HG03108 (cell line): ENCODE data around the gene TWNK.
"Not testable (repeated sequence)": the region's sequence is repeated elsewhere in the genome, so short reads cannot be mapped to it uniquely, and the experiment has no call there.

Source experiments
- ATAC-seq: cut with Tn5 transposase; IDR thresholded peaks from one replicate; pipeline ENCODE4 v1.9.1; 2021; ENCODE audit warnings: moderate library complexity; ENCODE audit not compliant: unreplicated experiment

TWNK gene

DNA sequence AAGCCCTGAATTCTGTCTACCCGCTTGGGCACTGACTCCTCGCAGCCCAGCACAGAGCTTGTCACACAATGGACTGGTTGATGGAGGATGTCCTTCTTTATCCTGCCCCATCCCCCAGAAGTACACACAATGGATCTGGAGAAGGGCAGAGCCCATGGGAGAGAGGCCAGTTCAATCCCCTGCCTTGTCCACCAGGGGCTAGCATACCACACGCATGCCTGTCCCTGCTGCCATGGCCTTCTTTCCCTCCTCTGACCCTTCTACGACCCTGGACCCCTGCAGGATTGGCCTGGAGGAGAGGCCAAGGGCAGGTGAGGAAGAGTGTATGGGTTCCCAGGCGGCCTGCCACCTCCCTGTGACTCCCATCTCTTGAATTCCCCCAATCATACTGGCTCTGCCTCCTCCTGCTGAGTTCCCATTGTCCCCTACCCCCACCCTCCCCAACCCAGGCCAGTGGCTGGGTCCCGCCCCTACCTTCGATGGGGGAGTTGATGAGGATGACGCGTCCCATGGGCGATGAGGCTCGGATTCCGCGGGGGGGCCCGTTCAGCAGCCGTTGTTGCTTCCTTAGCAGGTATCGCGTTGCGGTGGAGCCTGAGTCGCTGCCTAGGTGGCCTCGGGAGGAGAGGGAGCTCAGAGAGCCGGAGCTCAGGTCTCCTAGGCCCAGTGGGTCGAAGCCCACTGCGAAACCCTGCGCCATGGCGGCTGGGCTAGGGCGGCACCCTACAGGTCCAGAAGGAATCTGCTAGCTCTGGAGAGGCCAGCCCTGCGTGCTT, 42.4 kb downstream of the TWNK start:
- ATAC-seq, result no peak

DNA sequence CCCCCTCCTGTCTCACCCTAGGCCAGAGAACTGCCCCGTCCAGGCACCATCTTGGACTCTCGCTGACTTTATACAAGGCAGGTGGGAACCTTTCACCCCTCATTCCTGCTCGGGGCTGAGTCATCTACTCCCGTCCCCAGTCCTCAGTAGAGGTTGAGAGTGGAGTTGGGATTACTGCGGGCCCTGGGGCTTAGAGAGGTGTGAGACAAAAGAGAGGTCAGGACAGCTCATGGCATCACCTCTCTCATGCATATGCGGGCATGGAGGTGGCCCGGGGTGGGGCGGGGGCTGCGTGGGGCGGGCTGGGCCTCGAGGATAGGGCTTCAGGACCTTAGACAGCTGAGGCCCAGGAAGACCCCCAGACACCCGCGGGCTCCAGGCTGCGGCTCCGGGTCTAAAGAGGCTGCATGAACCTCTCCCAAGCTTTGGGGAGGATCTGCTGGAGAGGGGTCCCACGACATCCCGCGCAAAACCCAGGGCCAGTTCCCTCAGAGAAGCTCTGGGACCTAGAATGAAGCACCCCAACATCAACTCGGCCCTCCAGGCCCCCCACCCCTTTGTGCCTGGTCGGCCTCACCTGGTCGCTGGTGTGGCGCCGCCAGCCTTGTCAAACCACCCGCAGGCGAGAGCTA, 43.3 kb downstream of the TWNK start:
- ATAC-seq, result no peak

DNA sequence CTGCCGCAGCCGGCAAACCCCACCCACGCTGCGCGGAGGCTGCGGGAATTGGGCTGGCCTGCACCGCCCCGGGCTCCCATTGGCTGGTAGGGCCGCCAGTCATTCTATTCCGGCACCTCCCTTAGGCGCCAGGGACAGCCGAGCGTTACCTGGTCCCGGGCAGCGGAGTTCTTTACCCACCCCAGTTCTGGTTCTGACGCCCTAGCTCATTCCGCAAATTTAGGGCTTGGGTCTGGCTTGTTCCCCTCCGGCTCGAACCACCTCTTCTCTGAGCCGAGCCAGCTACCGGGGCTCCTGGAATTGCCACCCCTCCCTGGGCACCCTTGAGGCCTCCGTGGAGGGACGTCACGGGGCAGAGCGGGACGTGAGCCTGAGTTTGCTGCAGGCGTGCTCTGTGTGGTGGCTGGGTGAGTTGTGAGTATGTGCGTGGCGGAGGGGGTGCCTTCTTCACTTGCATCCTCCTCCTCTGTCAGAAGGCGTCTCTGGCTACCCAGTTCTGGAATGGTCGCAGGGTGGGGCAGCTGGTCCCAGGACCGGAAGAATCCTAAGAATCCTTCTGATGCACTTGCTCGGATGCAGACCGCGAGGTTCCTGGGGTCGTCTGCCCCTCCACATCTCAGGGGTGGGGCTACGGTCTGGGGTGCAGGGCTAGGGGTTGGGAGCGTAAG, 43.9 kb downstream of the TWNK start, which contains the start of the genes PDZD7 and SFXN3:
PDZD7 (minus strand) TSS at position 2 of the 668 bp plus-strand sequence. CDS start 910 bp downstream, outside the sequence.
SFXN3 (plus strand) TSS at position 107 of the 668 bp plus-strand sequence. CDS start 3,461 bp downstream, outside the sequence.
- ATAC-seq, result peak; percentile 88

DNA sequence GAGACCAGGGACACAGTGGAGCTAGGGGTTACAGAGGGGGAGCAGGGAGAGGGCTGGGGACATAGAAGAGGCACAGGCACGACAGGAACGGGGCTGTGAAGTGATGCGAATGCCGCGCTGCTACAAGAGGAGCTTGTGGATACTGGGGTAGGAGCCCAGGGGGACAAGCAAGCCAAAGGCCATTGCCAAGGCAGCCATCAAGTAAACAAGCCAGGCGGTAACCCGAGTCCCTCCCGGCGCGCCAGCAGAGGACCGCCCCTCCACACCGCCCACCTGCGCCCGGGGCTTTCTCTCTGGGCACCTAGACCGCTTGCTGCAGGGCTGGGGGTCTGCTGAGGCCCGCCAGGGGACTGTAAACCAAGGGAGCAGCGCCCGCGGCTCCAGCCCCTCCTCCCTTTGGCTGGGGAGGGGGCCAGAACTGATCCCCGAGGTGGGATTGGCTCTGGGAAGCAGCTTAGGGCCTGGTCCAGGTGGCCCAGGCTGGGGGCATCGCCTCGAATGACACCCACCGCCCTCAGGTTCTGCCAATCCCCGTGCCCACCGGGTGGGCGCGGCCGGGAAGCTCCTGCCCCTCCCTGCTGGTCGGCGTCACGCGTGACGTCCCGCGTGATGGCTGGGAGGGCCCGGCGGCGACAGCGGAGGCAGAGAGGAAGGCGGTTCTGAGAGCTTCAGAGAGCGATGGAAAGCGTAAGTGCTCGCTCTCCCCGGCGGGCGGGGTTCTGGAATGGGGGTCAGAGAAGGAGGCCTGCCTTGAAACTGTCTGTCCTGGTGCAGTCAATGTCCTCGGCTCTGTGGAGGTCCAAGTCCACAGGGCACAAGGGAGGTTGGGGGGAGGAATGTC, 44.7 kb downstream of the TWNK start:
- ATAC-seq, result no peak

DNA sequence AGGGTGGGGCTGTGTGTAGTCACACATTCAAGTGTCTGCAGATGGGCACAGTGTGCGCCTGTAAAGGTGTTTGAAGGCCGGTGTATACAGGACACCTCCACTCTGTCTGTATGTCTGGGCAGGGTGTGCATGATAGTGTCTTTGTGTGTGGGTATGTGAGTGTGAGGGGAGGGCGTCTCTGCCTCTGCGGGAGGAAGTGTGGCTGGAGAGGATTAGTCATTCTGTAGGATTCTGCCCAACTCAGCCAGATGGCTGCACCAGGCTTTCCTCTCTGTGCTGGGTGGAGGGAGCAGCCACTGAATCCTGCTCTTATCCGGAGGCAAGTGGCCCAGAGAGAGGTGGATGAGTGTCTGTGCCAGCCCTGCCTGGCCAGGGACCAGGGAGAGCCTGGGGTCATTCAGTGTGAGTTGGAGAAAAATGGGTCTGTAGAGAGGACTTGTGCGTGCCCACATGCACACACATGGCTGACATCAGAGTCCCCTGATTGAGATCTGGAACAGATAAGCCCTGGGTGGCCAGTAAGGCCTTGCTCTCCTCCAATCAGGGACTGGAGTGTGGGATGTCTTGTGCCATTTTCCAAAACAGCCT, 45.4 kb downstream of the TWNK start:
- ATAC-seq, result no peak

DNA sequence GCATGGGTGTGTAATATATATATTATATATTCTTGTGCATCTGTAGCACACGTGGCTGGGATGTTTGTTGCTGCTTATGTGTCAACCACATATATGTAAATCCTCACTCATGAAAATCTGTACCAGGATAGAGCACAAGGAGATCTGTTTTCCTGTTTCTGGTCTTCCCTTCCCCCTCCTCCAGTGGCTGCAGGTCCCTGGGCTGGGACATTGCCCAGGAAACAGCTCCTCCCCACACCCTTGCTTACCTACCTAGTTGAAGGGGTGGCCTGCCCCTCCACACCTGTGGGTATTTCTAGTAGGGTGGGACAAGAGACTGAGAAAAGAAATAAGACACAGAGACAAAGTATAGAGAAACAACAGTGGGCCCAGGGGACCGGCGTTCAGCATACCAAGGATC, 45.9 kb downstream of the TWNK start:
- ATAC-seq, result no peak

DNA sequence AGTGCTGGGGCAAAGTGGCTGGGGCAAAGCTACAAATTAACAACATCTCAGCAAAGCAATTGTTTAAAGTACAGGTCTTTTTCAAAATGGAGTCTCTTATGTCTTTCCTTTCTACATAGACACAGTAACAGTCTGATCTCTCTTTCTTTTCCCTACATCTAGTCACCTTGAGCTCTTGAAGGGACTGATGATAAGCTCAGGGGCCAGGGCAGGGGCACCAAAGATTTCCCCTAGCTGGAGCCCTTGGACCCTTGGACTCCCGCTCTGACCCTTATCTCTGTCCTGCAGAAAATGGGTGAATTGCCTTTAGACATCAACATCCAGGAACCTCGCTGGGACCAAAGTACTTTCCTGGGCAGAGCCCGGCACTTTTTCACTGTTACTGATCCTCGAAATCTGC, 47.1 kb downstream of the TWNK start:
- ATAC-seq, result not testable (repeated sequence)

DNA sequence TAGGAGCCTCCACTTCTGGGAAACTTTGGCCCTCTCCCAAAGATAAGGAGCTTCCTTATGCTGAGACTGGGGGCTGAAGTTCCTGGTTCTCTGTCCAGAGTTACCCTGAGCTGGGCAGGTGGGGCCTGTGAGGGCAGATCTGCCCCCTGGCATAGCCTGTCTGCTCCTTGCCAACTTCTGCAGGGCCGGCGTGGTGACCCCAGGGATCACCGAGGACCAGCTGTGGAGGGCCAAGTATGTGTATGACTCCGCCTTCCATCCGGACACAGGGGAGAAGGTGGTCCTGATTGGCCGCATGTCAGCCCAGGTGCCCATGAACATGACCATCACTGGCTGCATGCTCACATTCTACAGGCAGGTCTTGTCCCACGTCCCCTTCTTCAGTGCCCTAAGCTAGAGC, 48.0 kb downstream of the TWNK start:
- ATAC-seq, result no peak

DNA sequence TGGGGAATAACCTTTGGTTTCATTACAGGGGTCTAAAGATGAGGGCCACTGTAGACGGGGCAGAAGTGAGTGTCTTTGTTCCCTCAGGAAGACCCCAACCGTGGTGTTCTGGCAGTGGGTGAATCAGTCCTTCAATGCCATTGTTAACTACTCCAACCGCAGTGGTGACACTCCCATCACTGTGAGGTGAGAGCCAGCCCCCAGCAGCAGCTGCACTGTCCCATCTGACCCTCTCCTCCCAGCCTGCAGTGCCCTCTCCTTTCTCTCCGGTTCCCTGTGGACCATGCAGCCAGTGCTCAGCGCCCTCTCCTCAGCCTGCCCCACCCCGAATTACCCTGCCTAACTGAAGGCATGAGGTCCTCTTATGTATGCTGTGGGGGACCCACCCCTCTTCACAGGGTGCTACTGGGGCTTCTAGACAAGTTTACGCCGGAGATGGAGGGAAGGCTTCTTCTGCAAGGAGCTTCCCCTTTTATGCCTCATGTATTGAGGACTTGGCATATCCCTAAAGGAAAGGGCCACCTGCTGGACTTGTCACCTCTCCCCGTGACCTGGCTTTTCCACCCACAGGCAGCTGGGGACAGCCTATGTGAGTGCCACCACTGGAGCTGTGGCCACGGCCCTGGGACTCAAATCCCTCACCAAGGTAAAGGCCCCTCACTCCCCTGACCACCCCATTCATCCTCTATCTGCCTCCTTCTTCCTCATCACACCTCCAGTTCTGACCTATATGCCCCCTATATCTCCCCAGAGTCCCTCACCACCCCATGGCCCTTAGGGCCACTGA, 48.8 kb downstream of the TWNK start:
- no peak for ATAC-seq

DNA sequence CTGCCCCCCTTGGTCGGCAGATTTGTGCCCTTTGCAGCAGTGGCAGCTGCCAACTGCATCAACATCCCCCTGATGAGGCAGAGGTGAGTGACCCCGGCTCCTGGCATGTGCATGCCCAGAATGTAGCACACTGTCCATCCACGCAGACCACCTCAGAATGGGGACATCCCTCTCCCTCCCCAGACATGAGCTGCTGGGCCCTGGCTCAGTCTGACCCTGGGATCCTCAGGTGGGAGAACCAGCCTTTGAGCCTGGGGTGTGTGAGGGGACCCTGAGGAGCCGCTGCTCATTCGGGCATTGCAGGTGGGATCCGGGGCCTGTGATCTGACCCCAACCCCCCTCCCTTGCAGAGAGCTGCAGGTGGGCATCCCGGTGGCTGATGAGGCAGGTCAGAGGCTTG, 49.4 kb downstream of the TWNK start:
- no peak for ATAC-seq

DNA sequence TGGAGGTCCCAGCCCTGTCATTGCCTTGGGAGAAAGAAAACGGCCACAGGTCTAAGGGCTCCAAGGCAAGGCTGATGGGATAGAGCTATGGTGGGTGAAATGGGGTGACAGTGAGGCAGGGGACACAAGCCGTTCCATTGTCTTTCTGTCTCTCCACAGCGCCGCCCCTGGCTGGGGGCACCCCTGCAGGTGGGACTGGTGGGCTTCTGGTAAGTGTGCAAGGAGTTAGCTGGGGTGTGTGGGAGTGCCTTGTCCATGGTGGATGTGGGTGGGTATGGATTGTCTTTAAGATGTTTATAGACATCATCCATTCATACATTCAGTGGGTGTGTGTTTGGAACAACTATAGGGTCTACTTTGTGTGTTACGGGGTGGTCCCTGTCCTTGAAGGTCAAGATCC, 51.1 kb downstream of the TWNK start:
- no peak for ATAC-seq

DNA sequence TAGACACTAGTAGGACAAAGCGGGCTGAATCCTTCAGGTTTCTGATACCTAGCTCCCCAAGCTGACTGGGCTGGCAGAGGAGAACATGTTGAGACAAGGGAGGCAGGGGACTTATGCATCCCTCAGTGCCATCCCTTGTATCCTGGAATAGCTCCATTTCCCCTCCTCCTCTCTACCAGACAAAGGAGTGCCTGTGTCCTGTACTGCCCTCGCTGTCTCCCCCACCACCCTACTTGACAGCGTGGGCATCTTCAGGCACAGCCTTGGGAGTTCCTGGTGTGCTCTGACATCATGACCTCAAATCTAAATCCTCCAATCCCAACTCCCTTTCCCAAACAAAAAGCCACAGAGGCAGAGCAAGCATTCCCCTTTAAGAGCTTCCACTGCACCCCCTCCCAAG, 52.7 kb downstream of the TWNK start:
- ATAC-seq, result no peak

DNA sequence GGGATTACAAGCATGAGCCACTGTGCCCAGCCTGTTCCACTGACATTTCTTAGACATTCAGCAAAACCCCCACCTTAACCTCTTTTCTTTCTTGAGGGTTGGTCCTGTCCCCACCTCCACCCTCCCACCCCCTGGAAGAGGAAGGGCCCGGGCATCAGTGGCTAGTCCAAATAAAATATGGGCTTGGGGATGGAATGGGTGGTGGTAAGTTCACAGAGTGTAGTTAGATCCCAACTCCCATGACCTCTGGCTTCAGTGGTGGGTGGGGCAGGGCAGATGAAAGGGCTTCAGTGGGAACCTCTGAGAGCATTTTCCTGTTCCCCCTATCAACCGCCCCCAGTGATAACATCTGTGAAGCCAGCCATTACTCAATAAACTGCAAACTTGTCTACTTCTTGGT, 53.5 kb downstream of the TWNK start:
- ATAC-seq, result no peak

DNA sequence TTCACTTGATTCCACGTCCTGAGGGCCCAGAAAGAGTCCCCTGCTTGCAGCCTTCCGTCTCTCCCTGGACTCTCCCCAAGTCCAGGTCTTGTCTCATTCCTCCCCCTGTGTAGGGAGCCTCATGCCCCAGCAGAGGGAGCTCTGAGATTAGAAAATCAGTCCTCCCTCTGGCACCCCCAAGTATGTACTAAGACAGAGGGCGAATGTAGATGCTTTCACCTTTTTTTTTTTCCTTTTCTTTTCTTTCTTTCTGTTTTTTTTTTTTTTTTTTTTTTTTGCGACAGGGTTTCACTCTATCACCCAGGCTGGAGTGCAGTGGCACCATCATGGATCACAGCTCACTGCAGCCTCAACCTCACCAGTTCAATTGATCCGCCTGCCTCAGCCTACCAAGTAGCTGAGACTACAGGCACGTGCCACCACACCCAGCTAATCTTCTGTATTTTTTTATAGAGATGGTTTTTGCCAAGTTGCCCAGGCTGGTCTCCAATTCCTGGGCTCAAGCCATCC, 54.0 kb downstream of the TWNK start:
- peak; percentile 46 for ATAC-seq

DNA sequence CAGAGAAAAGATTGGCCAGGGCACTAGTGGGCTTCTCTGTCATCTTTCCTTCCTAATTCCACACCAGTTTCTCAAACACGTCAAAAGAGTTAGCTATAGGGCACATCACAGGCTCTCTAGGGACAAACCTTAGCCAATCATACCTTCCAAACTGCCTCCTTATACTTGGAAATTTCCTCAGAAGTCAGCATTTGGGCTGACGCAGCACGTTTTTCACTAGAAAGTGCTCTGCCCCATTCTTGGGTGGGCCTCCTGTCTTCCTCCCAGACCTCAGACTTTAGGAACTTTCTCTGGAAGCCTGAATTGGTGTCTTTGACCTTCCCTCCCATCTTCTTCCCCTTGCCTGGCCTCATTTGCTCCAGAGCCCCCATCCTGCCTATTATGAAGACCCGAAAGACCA, 54.8 kb downstream of the TWNK start:
- ATAC-seq, result no peak

DNA sequence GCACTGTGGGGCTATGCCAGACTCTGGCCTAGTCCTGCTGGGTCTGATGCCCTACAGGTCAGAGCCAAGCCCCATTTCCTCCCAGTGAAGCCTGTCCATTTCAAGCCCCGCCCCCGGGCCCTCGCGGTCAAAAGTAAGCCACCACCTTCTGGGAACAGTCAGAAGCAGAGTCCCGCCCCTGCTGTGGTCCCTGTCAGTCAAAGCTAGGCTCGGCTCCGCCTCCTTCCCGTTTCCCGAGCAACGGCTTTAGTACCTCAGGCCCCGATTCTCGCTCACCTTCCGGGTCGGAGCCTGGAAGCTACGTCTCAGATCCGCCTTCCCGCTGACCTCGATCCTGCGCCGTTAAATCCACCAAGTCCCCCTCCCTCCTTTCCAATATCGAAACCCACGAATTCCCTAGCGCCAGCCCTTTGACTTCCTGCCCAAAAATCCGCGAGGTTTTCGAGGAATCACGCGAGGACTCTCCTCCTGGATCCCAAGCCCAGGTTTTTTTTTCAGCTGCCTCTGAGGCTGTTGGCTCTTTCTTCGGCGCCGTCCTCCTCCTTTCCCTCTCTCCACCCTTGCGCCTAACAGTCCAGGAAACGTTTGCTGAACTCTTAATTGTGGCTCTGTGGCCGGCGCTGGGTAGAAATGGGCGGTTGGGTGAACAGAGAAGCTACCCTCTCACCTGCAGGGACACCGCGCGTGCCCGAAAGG, 55.5 kb downstream of the TWNK start:
- ATAC-seq, result peak; percentile 97

DNA sequence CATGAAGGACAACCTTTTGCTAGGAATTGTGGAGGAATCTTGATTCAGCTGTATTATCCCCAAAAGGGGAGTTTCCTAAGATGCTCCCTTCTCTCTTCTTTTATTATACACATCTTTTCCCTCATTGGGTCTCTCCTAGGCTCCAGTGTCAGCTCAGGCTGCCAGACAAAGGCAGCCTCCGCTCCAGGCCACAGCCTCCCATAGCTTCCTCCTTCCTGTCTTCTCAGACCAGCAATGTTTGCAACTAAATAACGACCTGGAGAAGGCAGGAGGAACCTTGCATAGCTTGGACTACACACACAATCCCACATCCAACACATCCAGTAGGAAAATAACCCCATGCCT, 56.0 kb downstream of the TWNK start:
- ATAC-seq, result no peak
